Fibroblast of lung (primary cell): ENCODE data around the gene CCR2.

Experiments used
- EZH2 ChIP-seq: IDR thresholded peaks from 2 replicates; pipeline ENCODE4 v1.5.1; 2012; ENCODE audit warnings: low read length, control low read depth, mild to moderate bottlenecking; ENCODE audit errors: missing control alignments
- TF ChIP-seq, protein P1 (sequence below), 2 donors: IDR thresholded peaks in 1 of 2; conservative IDR thresholded peaks in 1 of 2; 1 replicate in 1 of 2; 2 replicates in 1 of 2; pipeline ENCODE4 v1.5.1; 2011 to 2012; ENCODE audit warnings: low read length in 2 of 2, control low read depth in 1 of 2, inconsistent platforms in 1 of 2, low read depth in 1 of 2, mild to moderate bottlenecking in 1 of 2

DNA sequence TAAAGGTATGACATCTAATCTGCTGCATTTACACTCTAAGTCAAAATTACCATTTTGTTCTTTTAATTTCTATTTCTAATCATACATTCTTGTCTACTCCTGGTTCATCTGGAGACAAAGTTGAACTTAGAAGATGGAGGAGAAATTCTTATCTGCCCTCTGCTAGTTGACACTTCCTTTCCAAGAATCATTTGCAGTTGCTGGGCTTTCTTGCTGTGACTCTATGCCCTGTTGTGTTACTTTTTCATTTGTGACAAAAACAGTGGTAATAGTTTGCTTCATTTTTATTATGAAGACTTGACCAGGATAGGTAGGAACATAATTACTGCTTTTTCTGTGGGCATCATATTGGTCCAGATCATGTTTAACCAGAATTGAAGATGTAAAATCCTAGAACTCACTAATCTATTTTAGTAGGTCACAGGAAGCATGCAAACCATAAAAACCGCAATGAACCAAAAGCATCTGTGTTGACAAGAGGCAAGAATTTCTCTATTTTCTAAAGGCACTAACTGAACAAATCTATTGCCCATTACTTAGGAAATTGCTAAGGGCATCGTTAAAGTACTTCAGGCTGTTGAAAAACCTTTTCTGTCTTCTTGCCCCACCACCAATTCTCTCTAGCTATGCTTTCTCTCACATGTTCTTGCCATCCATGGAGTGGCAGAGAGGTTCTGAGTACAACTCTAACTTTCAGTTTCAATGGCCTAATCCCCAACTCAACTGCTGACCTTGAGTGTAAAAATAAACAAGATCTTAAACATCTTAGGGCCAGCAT, 4.2 kb upstream of the CCR2 start:
- TF ChIP-seq EZH2 = no peak
- TF ChIP-seq, protein P1, sequence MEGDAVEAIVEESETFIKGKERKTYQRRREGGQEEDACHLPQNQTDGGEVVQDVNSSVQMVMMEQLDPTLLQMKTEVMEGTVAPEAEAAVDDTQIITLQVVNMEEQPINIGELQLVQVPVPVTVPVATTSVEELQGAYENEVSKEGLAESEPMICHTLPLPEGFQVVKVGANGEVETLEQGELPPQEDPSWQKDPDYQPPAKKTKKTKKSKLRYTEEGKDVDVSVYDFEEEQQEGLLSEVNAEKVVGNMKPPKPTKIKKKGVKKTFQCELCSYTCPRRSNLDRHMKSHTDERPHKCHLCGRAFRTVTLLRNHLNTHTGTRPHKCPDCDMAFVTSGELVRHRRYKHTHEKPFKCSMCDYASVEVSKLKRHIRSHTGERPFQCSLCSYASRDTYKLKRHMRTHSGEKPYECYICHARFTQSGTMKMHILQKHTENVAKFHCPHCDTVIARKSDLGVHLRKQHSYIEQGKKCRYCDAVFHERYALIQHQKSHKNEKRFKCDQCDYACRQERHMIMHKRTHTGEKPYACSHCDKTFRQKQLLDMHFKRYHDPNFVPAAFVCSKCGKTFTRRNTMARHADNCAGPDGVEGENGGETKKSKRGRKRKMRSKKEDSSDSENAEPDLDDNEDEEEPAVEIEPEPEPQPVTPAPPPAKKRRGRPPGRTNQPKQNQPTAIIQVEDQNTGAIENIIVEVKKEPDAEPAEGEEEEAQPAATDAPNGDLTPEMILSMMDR (conservative IDR thresholded peaks at IDR 0.05 in 1 of 2, IDR thresholded peaks at IDR 0.05 in 1 of 2; ENCODE audit: low read depth in 1 of 2, low read length in 2 of 2) = no peak
